Measurements from ENCODE around the gene TMC7.
"Not testable (repeated sequence)": the region's sequence is repeated elsewhere in the genome, so short reads cannot be mapped to it uniquely, and the experiment has no call there.

TMC7 gene

GRCh38 chr16:18969855-18970240 is 13.9 kb upstream of the TMC7 start:
- in situ Hi-C loops (cut with MboI; ENCODE audit: low pct_unique_long_range_greater_than_20kb, low sequenced_read_pairs): no loop called here
- no peak for DNase-seq

- no peak for DNase-seq
- in situ Hi-C loops (cut with MboI; ENCODE audit: low pct_unique_long_range_greater_than_20kb, low sequenced_read_pairs): no loop called here
Measured at GRCh38 chr16:18975109-18975508, 8.6 kb upstream of the TMC7 start.

GRCh38 chr16:18979936-18980335 is 3.8 kb upstream of the TMC7 start:
- DNase-seq: no peak
- in situ Hi-C loops (cut with MboI; ENCODE audit: low pct_unique_long_range_greater_than_20kb, low sequenced_read_pairs): no loop called here

- DNase-seq: peak; percentile 19
- in situ Hi-C loops (cut with MboI; ENCODE audit: low pct_unique_long_range_greater_than_20kb, low sequenced_read_pairs): no loop called here
Measured at GRCh38 chr16:18984435-18985005, 786 bp downstream of the TMC7 start.

- in situ Hi-C loops (cut with MboI; ENCODE audit: low pct_unique_long_range_greater_than_20kb, low sequenced_read_pairs): not testable (repeated sequence)
Measured at GRCh38 chr16:18985256-18985655, 1.5 kb downstream of the TMC7 start.

GRCh38 chr16:18991731-18992130 is 8.0 kb downstream of the TMC7 start:
- in situ Hi-C loops (cut with MboI; ENCODE audit: low pct_unique_long_range_greater_than_20kb, low sequenced_read_pairs); DNase-seq: not testable (repeated sequence)

More at GRCh38 chr16:18985256-18985655, 1.5 kb downstream of the TMC7 start:
- DNase-seq: not testable (repeated sequence)

- DNase-seq; in situ Hi-C loops (cut with MboI; ENCODE audit: low pct_unique_long_range_greater_than_20kb, low sequenced_read_pairs): not testable (repeated sequence)
Measured at GRCh38 chr16:18993531-18993930, 9.8 kb downstream of the TMC7 start.

GRCh38 chr16:18994181-18994580 is 10.4 kb downstream of the TMC7 start:
- in situ Hi-C loops (cut with MboI; ENCODE audit: low pct_unique_long_range_greater_than_20kb, low sequenced_read_pairs): not testable (repeated sequence)

GRCh38 chr16:18995406-18995805 is 11.7 kb downstream of the TMC7 start:
- in situ Hi-C loops (cut with MboI; ENCODE audit: low pct_unique_long_range_greater_than_20kb, low sequenced_read_pairs): not testable (repeated sequence)

More at GRCh38 chr16:18994181-18994580, 10.4 kb downstream of the TMC7 start:
- DNase-seq: not testable (repeated sequence)

GRCh38 chr16:18996536-18996935 is 12.8 kb downstream of the TMC7 start:
- DNase-seq; in situ Hi-C loops (cut with MboI; ENCODE audit: low pct_unique_long_range_greater_than_20kb, low sequenced_read_pairs): not testable (repeated sequence)

More at GRCh38 chr16:18995406-18995805, 11.7 kb downstream of the TMC7 start:
- not testable (repeated sequence) for DNase-seq

GRCh38 chr16:18997001-18997400 is 13.3 kb downstream of the TMC7 start:
- in situ Hi-C loops (cut with MboI; ENCODE audit: low pct_unique_long_range_greater_than_20kb, low sequenced_read_pairs); DNase-seq: not testable (repeated sequence)

GRCh38 chr16:18999045-18999393 is 15.3 kb downstream of the TMC7 start:
- in situ Hi-C loops (cut with MboI; ENCODE audit: low pct_unique_long_range_greater_than_20kb, low sequenced_read_pairs): no loop called here
- no peak for DNase-seq

GRCh38 chr16:19001788-19002187 is 18.1 kb downstream of the TMC7 start:
- DNase-seq: no peak
- in situ Hi-C loops (cut with MboI; ENCODE audit: low pct_unique_long_range_greater_than_20kb, low sequenced_read_pairs): no loop called here

GRCh38 chr16:19003935-19004334 is 20.2 kb downstream of the TMC7 start:
- in situ Hi-C loops (cut with MboI; ENCODE audit: low pct_unique_long_range_greater_than_20kb, low sequenced_read_pairs): no loop called here
- DNase-seq: no peak

GRCh38 chr16:19005561-19006445 is 22.1 kb downstream of the TMC7 start:
- no peak for DNase-seq

GRCh38 chr16:19006446-19007315 is 22.9 kb downstream of the TMC7 start:
- DNase-seq: no peak
- in situ Hi-C loops (cut with MboI; ENCODE audit: low pct_unique_long_range_greater_than_20kb, low sequenced_read_pairs): no loop called here

More at GRCh38 chr16:19005561-19006445, 22.1 kb downstream of the TMC7 start:
- in situ Hi-C loops (cut with MboI; ENCODE audit: low pct_unique_long_range_greater_than_20kb, low sequenced_read_pairs): no loop called here

- no peak for DNase-seq
- in situ Hi-C loops (cut with MboI; ENCODE audit: low pct_unique_long_range_greater_than_20kb, low sequenced_read_pairs): no loop called here
Measured at GRCh38 chr16:19008245-19009169, 24.8 kb downstream of the TMC7 start.

GRCh38 chr16:19011169-19011731 is 27.5 kb downstream of the TMC7 start:
- DNase-seq: no peak
- in situ Hi-C loops (cut with MboI; ENCODE audit: low pct_unique_long_range_greater_than_20kb, low sequenced_read_pairs): no loop called here
